Measurements from ENCODE around the gene ZNF90.
"Not testable (repeated sequence)": the region's sequence is repeated elsewhere in the genome, so short reads cannot be mapped to it uniquely, and the experiment has no call there.

DNA sequence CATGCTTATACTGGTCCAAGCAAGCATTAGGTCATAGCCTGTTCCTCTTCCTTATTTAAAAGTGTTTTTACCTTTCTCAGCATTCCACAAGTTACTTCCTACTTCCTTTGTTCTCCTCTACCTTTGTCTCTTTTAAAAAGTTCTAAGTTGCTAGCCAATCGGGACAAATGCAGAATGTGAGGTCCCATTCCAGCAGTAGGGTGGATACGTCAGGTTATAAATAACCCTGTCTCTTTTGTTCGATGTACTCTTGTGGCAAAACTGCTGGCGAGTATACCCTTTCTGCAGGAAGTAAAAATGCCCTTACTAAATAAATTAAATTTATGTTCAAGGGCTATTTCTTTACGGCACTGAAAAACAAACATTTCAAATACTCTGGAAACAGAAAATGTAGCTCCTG lies 32.1 kb upstream of the ZNF90 start:
- TF ChIP-seq, protein P1, sequence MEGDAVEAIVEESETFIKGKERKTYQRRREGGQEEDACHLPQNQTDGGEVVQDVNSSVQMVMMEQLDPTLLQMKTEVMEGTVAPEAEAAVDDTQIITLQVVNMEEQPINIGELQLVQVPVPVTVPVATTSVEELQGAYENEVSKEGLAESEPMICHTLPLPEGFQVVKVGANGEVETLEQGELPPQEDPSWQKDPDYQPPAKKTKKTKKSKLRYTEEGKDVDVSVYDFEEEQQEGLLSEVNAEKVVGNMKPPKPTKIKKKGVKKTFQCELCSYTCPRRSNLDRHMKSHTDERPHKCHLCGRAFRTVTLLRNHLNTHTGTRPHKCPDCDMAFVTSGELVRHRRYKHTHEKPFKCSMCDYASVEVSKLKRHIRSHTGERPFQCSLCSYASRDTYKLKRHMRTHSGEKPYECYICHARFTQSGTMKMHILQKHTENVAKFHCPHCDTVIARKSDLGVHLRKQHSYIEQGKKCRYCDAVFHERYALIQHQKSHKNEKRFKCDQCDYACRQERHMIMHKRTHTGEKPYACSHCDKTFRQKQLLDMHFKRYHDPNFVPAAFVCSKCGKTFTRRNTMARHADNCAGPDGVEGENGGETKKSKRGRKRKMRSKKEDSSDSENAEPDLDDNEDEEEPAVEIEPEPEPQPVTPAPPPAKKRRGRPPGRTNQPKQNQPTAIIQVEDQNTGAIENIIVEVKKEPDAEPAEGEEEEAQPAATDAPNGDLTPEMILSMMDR (IDR thresholded peaks at IDR 0.05): not testable (repeated sequence)
- not testable (repeated sequence) for TF ChIP-seq POLR2A (IDR thresholded peaks at IDR 0.05)

Measured in adrenal gland (tissue), 5 donors.